Effector memory CD4-positive, alpha-beta T cell (primary cell): Measurements from ENCODE around the gene ACOXL.

Experiments used
- DNase-seq, 3 donors: peaks; one replicate each; pipeline ENCODE4 v3.0.0-alpha.2; 2020
- H3K27ac ChIP-seq: 2 replicates; pipeline ENCODE4 v1.7.0; 2013; ENCODE audit warnings: mild to moderate bottlenecking, low read length, moderate library complexity; ENCODE audit not compliant: insufficient read depth, poor library complexity, severe bottlenecking
- H3K27me3 ChIP-seq: replicated peaks from 2 replicates; pipeline ENCODE4 v1.7.0; 2013; ENCODE audit warnings: mild to moderate bottlenecking, low read length; ENCODE audit not compliant: insufficient read depth, control insufficient read depth, poor library complexity, severe bottlenecking
- H3K36me3 ChIP-seq: 2 replicates; pipeline ENCODE4 v1.7.0; 2013; ENCODE audit warnings: mild to moderate bottlenecking, low read length, moderate library complexity; ENCODE audit not compliant: control insufficient read depth, insufficient read depth
- H3K4me1 ChIP-seq: 2 replicates; pipeline ENCODE4 v1.7.0; 2013; ENCODE audit warnings: low read length, mild to moderate bottlenecking; ENCODE audit not compliant: control insufficient read depth, insufficient read depth, poor library complexity, severe bottlenecking
- H3K4me3 ChIP-seq: 2 replicates; pipeline ENCODE4 v1.7.0; 2013; ENCODE audit warnings: low read length, low read depth, mild to moderate bottlenecking; ENCODE audit not compliant: insufficient read depth, poor library complexity, severe bottlenecking
- H3K9me3 ChIP-seq: 2 replicates; pipeline ENCODE4 v1.7.0; 2013; ENCODE audit warnings: mild to moderate bottlenecking, low read length, moderate library complexity; ENCODE audit not compliant: control insufficient read depth

Gene ACOXL

DNA sequence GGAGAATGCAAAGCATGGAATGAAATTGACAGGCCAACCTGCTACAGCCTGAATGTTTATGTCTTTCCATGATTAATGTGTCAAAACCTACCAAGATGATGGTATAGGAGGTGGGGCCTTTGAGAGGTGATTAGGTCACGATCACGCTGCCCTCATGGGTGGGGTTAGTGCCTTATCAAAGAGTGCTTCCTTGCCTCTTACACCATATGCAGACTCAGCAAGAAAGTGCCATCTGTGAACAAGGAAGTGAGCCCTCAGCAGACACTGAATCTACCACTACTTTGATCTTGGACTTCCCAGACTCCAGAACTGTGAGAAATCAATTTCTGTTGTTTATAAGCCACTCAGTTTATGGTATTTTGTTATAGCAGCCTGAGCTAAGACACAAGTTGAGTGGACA, 240.9 kb downstream of the ACOXL start:
- H3K27ac ChIP-seq = no peak overlapping the region
- no peaks in the 10 kb centered on the region for H3K27me3 ChIP-seq
- H3K36me3 ChIP-seq = no peaks in the 10 kb centered on the region
- H3K4me1 ChIP-seq = no peaks in the 10 kb centered on the region
- no peaks in the 10 kb centered on the region for H3K9me3 ChIP-seq
- DNase-seq = no peak
- H3K4me3 ChIP-seq = no peak overlapping the region

- no peak overlapping the region for H3K27ac ChIP-seq
- H3K9me3 ChIP-seq = no peaks in the 10 kb centered on the region
- H3K36me3 ChIP-seq = no peaks in the 10 kb centered on the region
- H3K4me3 ChIP-seq = no peak overlapping the region
- no peaks in the 10 kb centered on the region for H3K4me1 ChIP-seq
- no peak for DNase-seq
- no peaks in the 10 kb centered on the region for H3K27me3 ChIP-seq
These were observed 245.0 kb downstream of the ACOXL start for GRCh38 chr2:110977403-110977802.

GRCh38 chr2:110978148-110978547, 245.8 kb downstream of the ACOXL start:
- Histone ChIP-seq H3K4me3 (no peak overlapping the region), H3K9me3 (no peaks in the 10 kb centered on the region), H3K4me1 (no peaks in the 10 kb centered on the region), H3K36me3 (no peaks in the 10 kb centered on the region), H3K27me3 (no peaks in the 10 kb centered on the region), H3K27ac (no peak overlapping the region)
- DNase-seq = no peak

GRCh38 chr2:110978756-110979470, 246.5 kb downstream of the ACOXL start:
- Histone ChIP-seq H3K27me3 (no peaks in the 10 kb centered on the region), H3K9me3 (no peaks in the 10 kb centered on the region)
- no peak for DNase-seq

GRCh38 chr2:110979471-110980338, 247.3 kb downstream of the ACOXL start:
- Histone ChIP-seq H3K4me3 (no peak overlapping the region), H3K36me3 (no peaks in the 10 kb centered on the region), H3K4me1 (no peaks in the 10 kb centered on the region), H3K27ac (no peak overlapping the region), H3K9me3 (no peaks in the 10 kb centered on the region), H3K27me3 (no peaks in the 10 kb centered on the region)
- no peak for DNase-seq

More at GRCh38 chr2:110978756-110979470, 246.5 kb downstream of the ACOXL start:
- Histone ChIP-seq H3K36me3 (no peaks in the 10 kb centered on the region), H3K4me1 (no peaks in the 10 kb centered on the region), H3K27ac (no peak overlapping the region), H3K4me3 (no peak overlapping the region)

DNA sequence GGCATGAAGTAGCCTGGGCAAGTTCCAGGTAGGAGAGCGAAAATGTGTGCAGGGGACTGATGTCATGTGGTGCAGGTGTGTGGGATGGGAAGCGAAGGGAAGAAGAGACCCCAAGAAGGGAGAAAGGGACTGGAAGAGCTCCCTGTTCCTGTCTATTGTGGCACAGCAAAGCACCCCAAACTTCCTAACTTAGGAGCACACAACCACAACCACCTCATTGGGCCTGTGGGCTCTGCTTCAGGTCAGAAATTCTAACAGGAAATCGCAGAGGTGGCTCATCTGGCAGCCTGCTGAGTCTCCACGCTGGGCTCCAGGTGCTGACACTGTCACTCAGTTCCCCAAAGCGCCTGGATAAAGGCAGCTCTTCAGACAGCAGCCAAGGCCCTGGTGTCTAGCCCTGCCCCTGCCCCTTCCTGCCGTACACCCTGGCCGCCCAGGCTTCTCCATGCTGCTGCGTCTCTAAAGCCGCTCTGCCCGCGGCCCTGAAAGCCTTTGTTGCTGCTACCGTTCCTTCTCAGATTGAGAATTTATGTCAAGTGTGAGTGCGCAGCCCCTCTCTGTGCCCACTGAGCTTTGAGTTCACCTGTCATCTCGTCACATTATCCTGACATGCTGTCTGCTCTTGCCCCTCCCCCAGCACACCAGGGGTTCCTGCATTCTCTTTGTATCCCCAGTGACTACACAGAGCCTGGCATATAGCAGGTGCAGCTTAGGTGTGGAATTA, 248.1 kb downstream of the ACOXL start:
- H3K27me3 ChIP-seq = no peaks in the 10 kb centered on the region
- no peak for DNase-seq

DNA sequence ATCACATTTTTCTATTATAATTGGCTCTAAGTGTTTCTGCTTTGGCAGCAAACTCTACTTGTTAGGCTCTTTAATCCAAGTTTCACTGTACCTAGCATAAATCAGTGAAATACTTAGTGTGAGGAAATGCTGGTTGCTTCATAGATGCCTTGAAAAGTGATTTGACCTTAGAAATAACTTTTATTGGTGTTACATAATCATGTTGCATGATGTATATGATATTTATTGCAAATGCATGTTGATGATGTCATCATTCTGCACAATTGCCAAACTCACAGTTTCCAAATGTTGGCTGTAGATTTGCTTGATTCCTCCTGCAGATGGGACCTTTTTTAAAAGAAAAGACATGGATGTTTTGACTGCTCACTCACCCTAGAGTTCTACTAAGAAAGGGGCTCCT, 250.8 kb downstream of the ACOXL start:
- Histone ChIP-seq H3K4me1 (no peaks in the 10 kb centered on the region), H3K36me3 (no peaks in the 10 kb centered on the region), H3K27me3 (no peaks in the 10 kb centered on the region), H3K9me3 (no peaks in the 10 kb centered on the region), H3K4me3 (no peak overlapping the region), H3K27ac (no peak overlapping the region)
- DNase-seq = no peak

More for the DNA sequence above, 248.1 kb downstream of the ACOXL start:
- H3K9me3 ChIP-seq = no peaks in the 10 kb centered on the region
- H3K36me3 ChIP-seq = no peaks in the 10 kb centered on the region
- H3K4me3 ChIP-seq = no peak overlapping the region
- H3K4me1 ChIP-seq = no peaks in the 10 kb centered on the region
- H3K27ac ChIP-seq = no peak overlapping the region

- Histone ChIP-seq H3K27me3 (no peaks in the 10 kb centered on the region), H3K9me3 (no peaks in the 10 kb centered on the region), H3K27ac (no peak overlapping the region), H3K36me3 (no peaks in the 10 kb centered on the region), H3K4me3 (no peak overlapping the region), H3K4me1 (no peaks in the 10 kb centered on the region)
- DNase-seq = no peak
These were observed 252.5 kb downstream of the ACOXL start for GRCh38 chr2:110984694-110985490.

GRCh38 chr2:110990440-110990839, 258.1 kb downstream of the ACOXL start:
- H3K4me1 ChIP-seq = peaks cover 7% of the 10 kb centered on the region
- H3K36me3 ChIP-seq = no peaks in the 10 kb centered on the region
- peaks cover 5% of the 10 kb centered on the region for H3K27me3 ChIP-seq
- no peaks in the 10 kb centered on the region for H3K9me3 ChIP-seq
- no peak for DNase-seq
- no peak overlapping the region for H3K4me3 ChIP-seq
- no peak overlapping the region for H3K27ac ChIP-seq
